DND-41 (cell line): ENCODE results near the gene PLCL1.

Experiments used
- ATAC-seq: fragments of 200-7000 bp; cut with Tn5 transposase; 3 replicates; pipeline ENCODE4 v1.9.1; 2021; ENCODE audit warnings: low read depth; ENCODE audit not compliant: insufficient read depth
- DNase-seq: peaks from one replicate; pipeline ENCODE4 v3.0.0-alpha.2; 2020
- H2AFZ ChIP-seq: 2 replicates; pipeline ENCODE4 v1.6.0; 2012; ENCODE audit warnings: low read depth, low read length
- H3K27ac ChIP-seq: 2 replicates; pipeline ENCODE4 v1.5.1; 2012; ENCODE audit warnings: low read length, inconsistent platforms
- H3K27me3 ChIP-seq: fragments of 200-600 bp; sonication (generic); 2 replicates; pipeline ENCODE4 v1.6.0; 2012; ENCODE audit warnings: low read length, mild to moderate bottlenecking, inconsistent platforms; ENCODE audit not compliant: insufficient read depth, poor library complexity
- H3K36me3 ChIP-seq: 2 replicates; pipeline ENCODE4 v1.5.1; 2012; ENCODE audit warnings: low read length, inconsistent platforms; ENCODE audit not compliant: insufficient read depth
- H3K4me1 ChIP-seq: 2 replicates; pipeline ENCODE4 v1.5.1; 2012; ENCODE audit warnings: mild to moderate bottlenecking, low read length; ENCODE audit not compliant: insufficient read depth
- H3K4me2 ChIP-seq: 2 replicates; pipeline ENCODE4 v1.6.0; 2012; ENCODE audit warnings: mild to moderate bottlenecking, moderate library complexity, low read length, inconsistent platforms; ENCODE audit not compliant: insufficient read depth
- H3K4me3 ChIP-seq, 2 experiments: fragments of 200-600 bp in 1 of 2; shearing (Covaris generic) in 1 of 2; 2 replicates each; pipeline ENCODE4 v1.5.1; 2012 to 2016; ENCODE audit warnings: inconsistent platforms in 2 of 2, low read length in 2 of 2, mild to moderate bottlenecking in 2 of 2, low read depth in 1 of 2, moderate library complexity in 1 of 2
- H3K79me2 ChIP-seq: 2 replicates; pipeline ENCODE4 v1.6.0; 2012; ENCODE audit warnings: low read length, inconsistent platforms; ENCODE audit not compliant: insufficient read depth
- H3K9ac ChIP-seq: 2 replicates; pipeline ENCODE4 v1.6.0; 2012; ENCODE audit warnings: low read depth, mild to moderate bottlenecking, inconsistent platforms, low read length, moderate library complexity
- H3K9me3 ChIP-seq: 2 replicates; pipeline ENCODE4 v1.5.1; 2012; ENCODE audit warnings: low read length, moderate library complexity, mild to moderate bottlenecking, inconsistent platforms; ENCODE audit not compliant: insufficient read depth, severe bottlenecking
- H4K20me1 ChIP-seq: 2 replicates; pipeline ENCODE4 v1.6.0; 2012; ENCODE audit warnings: low read length; ENCODE audit not compliant: insufficient read depth
- EZH2 ChIP-seq: IDR thresholded peaks from 3 replicates; pipeline ENCODE4 v1.6.1; 2012; ENCODE audit warnings: borderline replicate concordance, low read depth, mild to moderate bottlenecking, moderate library complexity, low read length, inconsistent platforms; ENCODE audit not compliant: severe bottlenecking
- TF ChIP-seq, protein P1 (sequence below): IDR thresholded peaks from 2 replicates; pipeline ENCODE4 v1.5.1; 2012; ENCODE audit warnings: borderline replicate concordance, low read length, moderate library complexity, mild to moderate bottlenecking; ENCODE audit not compliant: poor library complexity, severe bottlenecking; ENCODE audit errors: extremely low read depth

Gene PLCL1

DNA sequence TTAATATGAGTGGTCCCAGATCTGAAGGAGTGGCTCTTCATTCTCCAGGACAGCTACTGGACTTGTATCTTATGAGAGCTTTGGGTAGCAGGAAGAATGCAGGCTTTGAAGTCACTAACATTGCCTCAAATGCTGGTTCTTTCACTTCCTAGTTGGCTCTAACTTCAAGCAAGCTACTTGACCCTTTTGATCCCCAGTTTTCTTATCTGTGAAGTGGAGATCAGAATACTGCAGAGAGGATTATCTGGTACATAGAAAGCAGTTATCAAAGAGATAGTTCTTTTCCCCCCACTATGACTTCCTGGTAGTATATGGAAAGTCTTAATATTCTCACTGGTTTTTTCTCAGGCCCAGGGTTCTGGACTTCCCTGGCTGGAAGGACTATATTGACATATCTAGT lies 3.4 kb upstream of the PLCL1 start:
- no peaks in the 10 kb centered on the region for H4K20me1 ChIP-seq
- no peak for TF ChIP-seq EZH2
- TF ChIP-seq, protein P1, sequence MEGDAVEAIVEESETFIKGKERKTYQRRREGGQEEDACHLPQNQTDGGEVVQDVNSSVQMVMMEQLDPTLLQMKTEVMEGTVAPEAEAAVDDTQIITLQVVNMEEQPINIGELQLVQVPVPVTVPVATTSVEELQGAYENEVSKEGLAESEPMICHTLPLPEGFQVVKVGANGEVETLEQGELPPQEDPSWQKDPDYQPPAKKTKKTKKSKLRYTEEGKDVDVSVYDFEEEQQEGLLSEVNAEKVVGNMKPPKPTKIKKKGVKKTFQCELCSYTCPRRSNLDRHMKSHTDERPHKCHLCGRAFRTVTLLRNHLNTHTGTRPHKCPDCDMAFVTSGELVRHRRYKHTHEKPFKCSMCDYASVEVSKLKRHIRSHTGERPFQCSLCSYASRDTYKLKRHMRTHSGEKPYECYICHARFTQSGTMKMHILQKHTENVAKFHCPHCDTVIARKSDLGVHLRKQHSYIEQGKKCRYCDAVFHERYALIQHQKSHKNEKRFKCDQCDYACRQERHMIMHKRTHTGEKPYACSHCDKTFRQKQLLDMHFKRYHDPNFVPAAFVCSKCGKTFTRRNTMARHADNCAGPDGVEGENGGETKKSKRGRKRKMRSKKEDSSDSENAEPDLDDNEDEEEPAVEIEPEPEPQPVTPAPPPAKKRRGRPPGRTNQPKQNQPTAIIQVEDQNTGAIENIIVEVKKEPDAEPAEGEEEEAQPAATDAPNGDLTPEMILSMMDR: no peak
- H3K27ac ChIP-seq: no peak overlapping the region
- H3K27me3 ChIP-seq: peaks cover 22% of the 10 kb centered on the region
- H3K36me3 ChIP-seq: no peaks in the 10 kb centered on the region
- peaks cover 25% of the 10 kb centered on the region for H3K4me1 ChIP-seq
- no peaks in the 10 kb centered on the region for H3K9me3 ChIP-seq
- ATAC-seq (no peak), DNase-seq (no peak)
- no peak overlapping the region for H3K4me3 ChIP-seq
- H2AFZ ChIP-seq: no peak overlapping the region
- no peak overlapping the region for H3K9ac ChIP-seq
- H3K79me2 ChIP-seq: no peaks in the 10 kb centered on the region
- H3K4me2 ChIP-seq: no peak overlapping the region

DNA sequence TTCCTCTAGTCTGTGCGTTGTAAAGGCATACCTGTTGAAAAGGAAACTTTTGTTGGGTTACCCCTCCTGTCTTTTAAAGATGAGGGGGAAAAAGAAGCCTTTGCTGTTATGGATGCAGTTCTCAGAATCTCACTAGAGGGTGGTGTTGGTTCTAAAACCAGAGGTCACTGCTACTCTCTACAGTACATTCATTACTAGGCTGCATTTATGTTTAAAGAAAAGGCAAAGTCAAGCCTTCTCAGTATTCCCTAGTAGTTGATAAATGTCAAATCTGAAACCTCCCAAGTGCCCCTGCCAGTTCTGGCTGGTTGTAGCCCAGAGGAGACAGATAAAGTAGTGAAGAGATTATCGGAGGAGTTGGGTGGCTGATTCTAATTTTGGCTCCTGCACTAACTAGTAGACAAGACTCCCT lies 1.4 kb upstream of the PLCL1 start:
- Histone ChIP-seq H3K79me2 (no peaks in the 10 kb centered on the region), H3K27ac (no peak overlapping the region), H2AFZ (no peak overlapping the region), H3K4me1 (peaks cover 39% of the 10 kb centered on the region), H4K20me1 (no peaks in the 10 kb centered on the region), H3K36me3 (no peaks in the 10 kb centered on the region), H3K4me2 (peak overlapping the region; percentile 96; the same call in 1 of the 2 replicates), H3K9me3 (no peaks in the 10 kb centered on the region), H3K4me3 (no peak overlapping the region), H3K9ac (no peak overlapping the region), H3K27me3 (peaks cover 22% of the 10 kb centered on the region)
- DNase-seq (peak; percentile 38), ATAC-seq (peak; percentile 29)
- TF ChIP-seq, protein P1: peak; percentile 93
- no peak for TF ChIP-seq EZH2

DNA sequence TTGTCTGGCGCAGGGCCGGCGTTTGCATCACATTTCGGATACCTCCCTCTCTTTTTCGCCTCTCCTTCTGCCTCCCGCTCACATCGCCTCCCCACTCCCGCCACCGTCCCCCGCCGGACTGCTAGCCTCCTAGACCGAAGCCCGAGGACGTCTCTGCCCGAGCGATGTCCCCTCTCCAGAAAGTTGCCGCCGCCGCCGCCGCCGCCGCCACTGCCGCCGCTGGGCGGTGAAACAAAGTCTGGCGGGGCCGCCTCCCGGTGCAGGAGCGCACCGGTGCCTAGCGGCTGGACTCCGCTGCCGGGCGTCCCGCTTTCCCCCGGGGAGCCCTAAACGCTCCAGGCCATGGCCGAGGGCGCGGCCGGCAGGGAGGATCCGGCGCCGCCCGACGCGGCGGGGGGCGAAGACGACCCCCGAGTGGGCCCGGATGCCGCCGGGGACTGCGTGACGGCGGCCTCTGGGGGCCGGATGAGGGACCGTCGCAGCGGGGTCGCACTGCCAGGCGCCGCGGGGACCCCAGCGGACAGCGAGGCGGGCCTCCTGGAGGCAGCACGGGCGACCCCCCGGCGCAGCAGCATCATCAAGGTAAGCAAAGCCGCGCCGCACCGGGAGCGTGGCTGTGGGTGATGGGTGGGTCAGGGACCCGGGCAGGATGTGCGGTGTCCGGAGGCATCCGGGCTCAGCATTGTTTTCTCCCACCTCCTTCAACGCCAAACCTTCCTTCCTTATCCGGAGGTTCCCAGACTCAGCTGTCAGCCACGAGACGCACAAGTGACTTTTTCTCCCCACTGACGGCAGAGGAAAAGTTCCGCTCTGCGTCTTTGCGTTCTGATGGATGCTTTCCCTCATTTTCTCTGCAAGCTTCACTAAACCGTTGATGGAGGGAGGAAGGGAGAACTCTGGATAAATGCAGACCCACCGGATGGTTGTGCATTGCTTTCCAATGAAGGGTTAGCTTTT lies 643 bp downstream of the PLCL1 start:
- TF ChIP-seq EZH2: peak; percentile 92
- TF ChIP-seq, protein P1: peak; percentile 37
- Histone ChIP-seq H3K27me3 (peaks cover 20% of the 10 kb centered on the region), H3K79me2 (no peaks in the 10 kb centered on the region), H3K4me3 (peak overlapping the region; percentile 52 to 64; a peak in 3 of 4 replicates), H3K36me3 (no peaks in the 10 kb centered on the region), H3K27ac (no peak overlapping the region; the same call in 1 of the 2 replicates), H3K9ac (peak overlapping the region; percentile 67), H3K4me1 (peaks cover 44% of the 10 kb centered on the region), H3K4me2 (peak overlapping the region; percentile 96), H3K9me3 (no peaks in the 10 kb centered on the region), H4K20me1 (no peaks in the 10 kb centered on the region), H2AFZ (peak overlapping the region; percentile 66)
- peak; percentile 34 for DNase-seq
- ATAC-seq: peak; percentile 31
